Sigmoid colon (tissue), 4 donors: ENCODE results near the gene NMNAT3.

Source experiments
- CTCF ChIP-seq, 4 experiments: fragments of 450-650 bp in 3 of 4; fragments of 200-600 bp in 1 of 4; IDR thresholded peaks; one replicate each; pipeline ENCODE4 v1.5.1; 2016 to 2019; ENCODE audit warnings: antibody characterized with exemption in 4 of 4, mild to moderate bottlenecking in 3 of 4, moderate library complexity in 2 of 4
- EP300 ChIP-seq, 4 donors: sonication (generic); formaldehyde crosslinking; IDR thresholded peaks; one replicate each; pipeline ENCODE4 v1.6.1; 2017; ENCODE audit warnings: antibody characterized with exemption in 4 of 4

DNA sequence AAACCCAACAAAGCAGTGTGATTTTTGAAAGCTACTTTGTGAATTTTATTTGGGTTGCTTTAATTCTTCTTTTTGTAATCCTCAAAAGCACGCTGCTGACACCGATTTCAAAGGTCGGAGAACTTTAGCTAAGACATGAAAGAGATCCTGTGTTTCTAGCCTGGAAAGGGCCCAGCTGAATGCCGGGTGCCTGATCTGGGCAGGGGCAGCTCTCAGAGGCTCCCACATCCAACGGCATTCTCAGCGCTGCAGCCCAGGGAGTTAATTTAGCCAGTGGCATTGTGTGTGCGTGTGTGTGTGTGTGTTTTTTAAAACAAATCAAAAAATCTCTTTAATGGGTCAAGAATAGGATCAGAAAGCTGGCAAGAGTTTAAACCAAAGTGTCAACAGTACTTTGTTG, 144.8 kb downstream of the NMNAT3 start:
- TF ChIP-seq CTCF (IDR thresholded peaks at IDR 0.05) (no peak), EP300 (IDR thresholded peaks at IDR 0.05) (no peak)
